ENCODE data around the gene AZU1.
"Not testable (repeated sequence)": the region's sequence is repeated elsewhere in the genome, so short reads cannot be mapped to it uniquely, and the experiment has no call there.

The AZU1 gene

GRCh38 chr19:873561-874041 is 46.0 kb downstream of the AZU1 start:
- DNase-seq (ENCODE audit: low read depth): no peak

GRCh38 chr19:875265-875879 is 47.7 kb downstream of the AZU1 start:
- DNase-seq (ENCODE audit: low read depth): no peak

- DNase-seq (ENCODE audit: low read depth): no peak
Observed at GRCh38 chr19:876089-876488, 48.5 kb downstream of the AZU1 start.

- no peak for DNase-seq (ENCODE audit: low read depth)
Observed at GRCh38 chr19:876780-877314, 49.2 kb downstream of the AZU1 start.

GRCh38 chr19:877992-878660 is 50.5 kb downstream of the AZU1 start:
- not testable (repeated sequence) for DNase-seq (ENCODE audit: low read depth)

GRCh38 chr19:878751-879561 is 51.3 kb downstream of the AZU1 start:
- not testable (repeated sequence) for DNase-seq (ENCODE audit: low read depth)

GRCh38 chr19:879711-880438 is 52.2 kb downstream of the AZU1 start:
- DNase-seq (ENCODE audit: low read depth): no peak
